GM10266 (cell line): ENCODE data around the gene PINLYP.

ENCODE experiments used
- DNase-seq: peaks from one replicate; pipeline ENCODE4 v3.0.0; 2012; ENCODE audit errors: extremely low spot score
- TF ChIP-seq, protein P1 (sequence below): IDR thresholded peaks from 2 replicates; pipeline ENCODE4 v1.5.1; 2012; ENCODE audit warnings: mild to moderate bottlenecking, low read depth; ENCODE audit not compliant: control insufficient read depth, insufficient read depth; ENCODE audit errors: missing control alignments

PINLYP gene

GRCh38 chr19:43532962-43533545, 42.5 kb upstream of the PINLYP start, which contains the start of gene ZNF575:
TSS of gene ZNF575 (plus strand) at chr19:43533188. CDS start at chr19:43534423, 1,235 bp downstream.
- peak; percentile 96 for DNase-seq
- TF ChIP-seq, protein P1, sequence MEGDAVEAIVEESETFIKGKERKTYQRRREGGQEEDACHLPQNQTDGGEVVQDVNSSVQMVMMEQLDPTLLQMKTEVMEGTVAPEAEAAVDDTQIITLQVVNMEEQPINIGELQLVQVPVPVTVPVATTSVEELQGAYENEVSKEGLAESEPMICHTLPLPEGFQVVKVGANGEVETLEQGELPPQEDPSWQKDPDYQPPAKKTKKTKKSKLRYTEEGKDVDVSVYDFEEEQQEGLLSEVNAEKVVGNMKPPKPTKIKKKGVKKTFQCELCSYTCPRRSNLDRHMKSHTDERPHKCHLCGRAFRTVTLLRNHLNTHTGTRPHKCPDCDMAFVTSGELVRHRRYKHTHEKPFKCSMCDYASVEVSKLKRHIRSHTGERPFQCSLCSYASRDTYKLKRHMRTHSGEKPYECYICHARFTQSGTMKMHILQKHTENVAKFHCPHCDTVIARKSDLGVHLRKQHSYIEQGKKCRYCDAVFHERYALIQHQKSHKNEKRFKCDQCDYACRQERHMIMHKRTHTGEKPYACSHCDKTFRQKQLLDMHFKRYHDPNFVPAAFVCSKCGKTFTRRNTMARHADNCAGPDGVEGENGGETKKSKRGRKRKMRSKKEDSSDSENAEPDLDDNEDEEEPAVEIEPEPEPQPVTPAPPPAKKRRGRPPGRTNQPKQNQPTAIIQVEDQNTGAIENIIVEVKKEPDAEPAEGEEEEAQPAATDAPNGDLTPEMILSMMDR = no peak

DNA sequence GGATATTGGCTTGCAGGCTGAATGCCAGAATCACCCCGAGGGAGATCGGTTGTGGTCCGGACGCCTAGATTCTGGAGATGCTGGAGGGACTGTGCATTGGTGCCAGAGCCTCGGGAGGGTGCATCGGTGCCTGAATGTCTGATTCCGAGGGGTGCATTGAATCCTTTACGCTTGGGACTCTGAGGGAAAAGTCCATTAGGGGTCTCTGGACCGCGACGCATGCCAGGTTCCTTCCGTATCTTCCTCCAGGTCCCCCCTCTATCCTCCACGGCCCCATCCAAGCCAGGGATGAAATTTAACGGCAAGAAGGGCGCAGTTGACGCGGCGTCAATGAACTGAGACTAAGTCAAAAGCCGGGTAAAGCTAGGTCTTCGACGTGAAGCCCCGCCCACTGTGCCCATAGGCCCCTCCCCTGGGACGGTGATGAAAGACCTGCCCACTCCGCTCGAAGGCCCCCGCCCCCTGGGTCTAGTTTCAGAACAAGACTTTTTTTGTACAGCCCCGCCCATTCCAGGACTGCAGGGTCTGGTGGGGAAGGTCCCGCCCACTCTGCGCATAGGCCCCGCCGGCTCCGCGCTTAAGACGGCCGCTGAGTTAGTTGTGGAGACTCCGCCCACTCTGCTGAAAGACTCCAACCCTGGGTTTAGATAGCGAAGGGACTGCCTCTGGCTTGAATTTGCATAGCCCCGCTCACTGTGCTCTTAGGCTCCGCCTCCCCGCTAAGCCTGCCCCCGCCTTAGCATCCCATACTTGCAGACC, 41.9 kb upstream of the PINLYP start:
- peak; percentile 99 for DNase-seq
- TF ChIP-seq, protein P1 = no peak

GRCh38 chr19:43534305-43534815, 41.2 kb upstream of the PINLYP start:
- TF ChIP-seq, protein P1 = no peak
- DNase-seq = peak; percentile 25

- DNase-seq = peak; percentile 54
- TF ChIP-seq, protein P1 = peak; percentile 47
These were observed 40.5 kb upstream of the PINLYP start for GRCh38 chr19:43534816-43535761.

GRCh38 chr19:43538922-43539321, 36.7 kb upstream of the PINLYP start:
- DNase-seq = no peak
- TF ChIP-seq, protein P1 = no peak

- DNase-seq = no peak
- TF ChIP-seq, protein P1 = no peak
These were observed 35.2 kb upstream of the PINLYP start for GRCh38 chr19:43540381-43540780.
